Fibroblast of lung (primary cell): ENCODE measurements around the gene MTSS2. TPM values are rescaled to one million over a fixed set of nuclear protein-coding genes. Genes with fewer than 3 reads are reported as not detected.

ENCODE experiments used
- DNase-seq, 2 donors: peaks; one replicate each; pipeline versions ENCODE4 v3.0.0 to v3.0.0-alpha.2; 2010; ENCODE audit warnings: low read depth in 2 of 2
- H2AFZ ChIP-seq: 2 replicates; pipeline ENCODE4 v1.5.1; 2012; ENCODE audit warnings: low read length, control low read depth, inconsistent platforms
- H3K27ac ChIP-seq: 2 replicates; pipeline ENCODE4 v1.5.1; 2011; ENCODE audit warnings: low read length, control low read depth; ENCODE audit not compliant: insufficient read depth
- H3K27me3 ChIP-seq: 2 replicates; pipeline ENCODE4 v1.5.1; 2011; ENCODE audit warnings: mild to moderate bottlenecking, low read length; ENCODE audit not compliant: control insufficient read depth, insufficient read depth
- H3K36me3 ChIP-seq: 2 replicates; pipeline ENCODE4 v1.5.1; 2011; ENCODE audit warnings: low read length; ENCODE audit not compliant: control insufficient read depth, insufficient read depth
- H3K4me1 ChIP-seq: 2 replicates; pipeline ENCODE4 v1.5.1; 2011; ENCODE audit warnings: low read length; ENCODE audit not compliant: control insufficient read depth, insufficient read depth; ENCODE audit errors: extremely low read depth
- H3K4me2 ChIP-seq: 2 replicates; pipeline ENCODE4 v1.5.1; 2011; ENCODE audit warnings: low read length, control low read depth; ENCODE audit not compliant: insufficient read depth; ENCODE audit errors: extremely low read depth
- H3K4me3 ChIP-seq, 4 experiments: fragments of 200-600 bp in 1 of 4; sonication (generic) in 1 of 4; replicated peaks in 1 of 4; 2 replicates each; pipeline ENCODE4 v1.5.1; 2011 to 2016; ENCODE audit warnings: low read length in 4 of 4, low read depth in 3 of 4, mild to moderate bottlenecking in 3 of 4, control low read depth in 2 of 4, inconsistent platforms in 1 of 4, mixed read lengths in 1 of 4; ENCODE audit not compliant: insufficient read depth in 1 of 4; ENCODE audit errors: control extremely low read depth in 1 of 4
- H3K79me2 ChIP-seq: 2 replicates; pipeline ENCODE4 v1.5.1; 2012; ENCODE audit warnings: mild to moderate bottlenecking, low read length, inconsistent platforms; ENCODE audit not compliant: control insufficient read depth, insufficient read depth
- H3K9ac ChIP-seq: 2 replicates; pipeline ENCODE4 v1.5.1; 2011; ENCODE audit warnings: mild to moderate bottlenecking, low read length, control low read depth; ENCODE audit not compliant: insufficient read depth
- H3K9me3 ChIP-seq: 2 replicates; pipeline ENCODE4 v1.5.1; 2012; ENCODE audit warnings: low read depth, low read length; ENCODE audit not compliant: control insufficient read depth, insufficient read depth
- H4K20me1 ChIP-seq: 2 replicates; pipeline ENCODE4 v1.5.1; 2011; ENCODE audit warnings: low read length; ENCODE audit not compliant: control insufficient read depth, insufficient read depth; ENCODE audit errors: extremely low read depth
- CTCF ChIP-seq, 2 donors: IDR thresholded peaks in 1 of 2; conservative IDR thresholded peaks in 1 of 2; 1 replicate in 1 of 2; 2 replicates in 1 of 2; pipeline ENCODE4 v1.5.1; 2011 to 2012; ENCODE audit warnings: low read length in 2 of 2, control low read depth in 1 of 2, inconsistent platforms in 1 of 2, low read depth in 1 of 2, mild to moderate bottlenecking in 1 of 2
- EZH2 ChIP-seq: IDR thresholded peaks from 2 replicates; pipeline ENCODE4 v1.5.1; 2012; ENCODE audit warnings: low read length, control low read depth, mild to moderate bottlenecking; ENCODE audit errors: missing control alignments
- polyA plus RNA-seq, 2 donors: library from polyadenylated mRNA; depleted of rRNA in 1 of 2; stranded (reverse) in 1 of 2; unstranded in 1 of 2; fragments of >200 nt; gene quantifications; 2 replicates each; pipeline ENCODE4 v1.2.1, GENCODE V29; 2011 to 2012; ENCODE audit warnings: missing spikeins in 1 of 2
- total RNA-seq: library from RNA; depleted of rRNA; stranded (reverse); fragments of >200 nt; gene quantifications from 2 replicates; pipeline ENCODE4 v1.2.1, GENCODE V29; 2014

MTSS2 gene
- total and polyA plus RNA-seq, 2 donors (not counting 1 experiment from before 2014, with no cell fraction given) = 126 to 131 TPM

- no peak for DNase-seq
- H3K4me2 ChIP-seq = no peak overlapping the region
- no peaks in the 10 kb centered on the region for H3K36me3 ChIP-seq
- TF ChIP-seq CTCF (conservative IDR thresholded peaks at IDR 0.05 in 1 of 2, IDR thresholded peaks at IDR 0.05 in 1 of 2; ENCODE audit: low read depth in 1 of 2, low read length in 2 of 2) (no peak), EZH2 (no peak)
- H4K20me1 ChIP-seq = no peaks in the 10 kb centered on the region
- H3K27me3 ChIP-seq = no peaks in the 10 kb centered on the region
- peaks cover 56% of the 10 kb centered on the region for H3K4me1 ChIP-seq
- no peak overlapping the region for H3K9ac ChIP-seq
- H3K9me3 ChIP-seq = no peaks in the 10 kb centered on the region
- no peak overlapping the region for H3K4me3 ChIP-seq
- no peaks in the 10 kb centered on the region for H3K79me2 ChIP-seq
- no peak overlapping the region for H2AFZ ChIP-seq
- H3K27ac ChIP-seq = peak overlapping the region; percentile 97
Measured at GRCh38 chr16:70701998-70702397, 16.1 kb upstream of the MTSS2 start.

GRCh38 chr16:70701596-70701995 lies 15.7 kb upstream of the MTSS2 start:
- Histone ChIP-seq H3K27ac (peak overlapping the region; percentile 97), H3K4me1 (peaks cover 54% of the 10 kb centered on the region), H3K9ac (no peak overlapping the region), H3K9me3 (no peaks in the 10 kb centered on the region), H2AFZ (no peak overlapping the region), H3K79me2 (no peaks in the 10 kb centered on the region), H3K4me2 (no peak overlapping the region), H3K4me3 (no peak overlapping the region), H3K36me3 (no peaks in the 10 kb centered on the region), H3K27me3 (no peaks in the 10 kb centered on the region), H4K20me1 (no peaks in the 10 kb centered on the region)
- DNase-seq = no peak
- TF ChIP-seq CTCF (conservative IDR thresholded peaks at IDR 0.05 in 1 of 2, IDR thresholded peaks at IDR 0.05 in 1 of 2; ENCODE audit: low read depth in 1 of 2, low read length in 2 of 2) = no peak
- no peak for TF ChIP-seq EZH2

- H3K27ac ChIP-seq = peak overlapping the region; percentile 10
- no peak overlapping the region for H3K9ac ChIP-seq
Measured at GRCh38 chr16:70701036-70701435, 15.2 kb upstream of the MTSS2 start.

More at GRCh38 chr16:70701036-70701435, 15.2 kb upstream of the MTSS2 start:
- Histone ChIP-seq H3K9me3 (no peaks in the 10 kb centered on the region), H2AFZ (no peak overlapping the region), H4K20me1 (no peaks in the 10 kb centered on the region), H3K4me1 (peaks cover 49% of the 10 kb centered on the region), H3K27me3 (no peaks in the 10 kb centered on the region), H3K36me3 (no peaks in the 10 kb centered on the region), H3K4me3 (no peak overlapping the region), H3K4me2 (no peak overlapping the region), H3K79me2 (no peaks in the 10 kb centered on the region)
- TF ChIP-seq EZH2 (no peak), CTCF (conservative IDR thresholded peaks at IDR 0.05 in 1 of 2, IDR thresholded peaks at IDR 0.05 in 1 of 2; ENCODE audit: low read depth in 1 of 2, low read length in 2 of 2) (no peak)
- DNase-seq = no peak
